HCT116 (cell line): ENCODE measurements around the gene SLC24A3.

ENCODE experiments used
- ATF3 ChIP-seq: IDR thresholded peaks from 2 replicates; pipeline ENCODE4 v1.6.1; 2012
- CTCF ChIP-seq, 3 experiments: fragments of 200-600 bp in 1 of 3; sonication (generic) in 1 of 3; IDR thresholded peaks in 2 of 3; conservative IDR thresholded peaks in 1 of 3; 2 replicates each; pipeline ENCODE4 v1.5.1; 2012 to 2017; ENCODE audit warnings: low read depth in 2 of 3, low read length in 2 of 3, antibody characterized with exemption in 1 of 3, borderline replicate concordance in 1 of 3, control low read depth in 1 of 3, mild to moderate bottlenecking in 1 of 3, mixed read lengths in 1 of 3, mixed run types in 1 of 3, moderate library complexity in 1 of 3; ENCODE audit not compliant: insufficient read depth in 1 of 3
- EGR1 ChIP-seq: IDR thresholded peaks from 2 replicates; pipeline ENCODE4 v1.6.1; 2012; ENCODE audit warnings: low read depth
- EZH2 ChIP-seq: fragments of 200-600 bp; sonication (generic); IDR thresholded peaks from 2 replicates; pipeline ENCODE4 v1.6.1; 2017; ENCODE audit warnings: antibody characterized with exemption, mixed run types
- EZH2phosphoT487 ChIP-seq: fragments of 200-600 bp; IDR thresholded peaks from 2 replicates; pipeline ENCODE4 v1.6.1; 2018; ENCODE audit warnings: antibody characterized with exemption, borderline replicate concordance
- JUND ChIP-seq: IDR thresholded peaks from 2 replicates; pipeline ENCODE4 v1.6.1; 2012
- MAX ChIP-seq: IDR thresholded peaks from 2 replicates; pipeline ENCODE4 v1.6.1; 2012
- POLR2A ChIP-seq: IDR thresholded peaks from 2 replicates; pipeline ENCODE4 v1.7.0; 2011; ENCODE audit warnings: borderline replicate concordance; ENCODE audit not compliant: insufficient read depth, insufficient read length; ENCODE audit errors: extremely low read depth
- POLR2AphosphoS5 ChIP-seq: IDR thresholded peaks from 2 replicates; pipeline ENCODE4 v1.6.1; 2011; ENCODE audit warnings: mild to moderate bottlenecking, low read depth, low read length, moderate library complexity
- SIN3A ChIP-seq: IDR thresholded peaks from 2 replicates; pipeline ENCODE4 v1.6.1; 2012; ENCODE audit warnings: low read depth
- SP1 ChIP-seq: IDR thresholded peaks from 2 replicates; pipeline ENCODE4 v1.6.1; 2012; ENCODE audit warnings: low read depth
- YY1 ChIP-seq: IDR thresholded peaks from 2 replicates; pipeline ENCODE4 v1.6.1; 2011; ENCODE audit warnings: low read length, low read depth, moderate library complexity, mild to moderate bottlenecking; ENCODE audit not compliant: insufficient replicate concordance; ENCODE audit errors: extremely low read depth

- TF ChIP-seq CTCF (IDR thresholded peaks at IDR 0.05 in 2 of 3, conservative IDR thresholded peaks at IDR 0.05 in 1 of 3; ENCODE audit: borderline replicate concordance in 1 of 3, insufficient read depth in 1 of 3, low read depth in 2 of 3, low read length in 2 of 3) (no peak), EZH2 (no peak), POLR2A (no peak), JUND (no peak), YY1 (no peak), EZH2phosphoT487 (no peak), SIN3A (no peak), POLR2AphosphoS5 (no peak), EGR1 (no peak), MAX (no peak), ATF3 (no peak), SP1 (no peak)
These were observed 253.9 kb downstream of the SLC24A3 start for GRCh38 chr20:19466206-19466928.
